D721Med (cell line): Measurements from ENCODE around the gene ADCY9.

ENCODE experiments used
- DNase-seq: peaks from one replicate; pipeline ENCODE4 v3.0.0; 2011; ENCODE audit warnings: low spot score; ENCODE audit not compliant: insufficient read length
- FAIRE-seq: peaks from 2 replicates; lab custom pipeline; 2011; peaks lifted over from hg19 to GRCh38; lab: Jason Lieb, UNC
- TF ChIP-seq, protein P1 (sequence below): IDR thresholded peaks from 2 replicates; pipeline ENCODE4 v1.5.1; 2012; ENCODE audit warnings: mild to moderate bottlenecking, control low read depth; ENCODE audit not compliant: insufficient read depth; ENCODE audit errors: missing control alignments

The ADCY9 gene

DNA sequence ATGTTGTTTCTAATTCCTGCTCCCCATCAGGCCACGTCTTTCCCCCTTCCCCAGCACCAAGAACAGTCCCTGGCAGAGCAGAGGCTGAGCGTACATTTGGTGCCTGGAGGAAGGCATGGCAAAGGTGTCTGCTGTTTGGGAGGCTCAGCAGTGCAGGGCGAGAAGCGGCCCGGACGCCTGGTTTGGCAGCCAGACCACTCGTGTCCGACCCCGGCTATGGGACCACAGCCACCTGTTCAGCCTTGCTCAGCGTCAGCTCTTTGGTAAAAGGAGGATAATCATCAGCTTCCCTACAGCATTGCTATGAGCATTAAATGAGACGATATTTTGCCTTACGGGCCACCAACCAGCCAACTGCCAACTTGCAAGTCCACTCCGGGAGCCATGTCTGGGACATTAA lies 129.0 kb downstream of the ADCY9 start:
- FAIRE-seq (no peak), DNase-seq (no peak)
- TF ChIP-seq, protein P1, sequence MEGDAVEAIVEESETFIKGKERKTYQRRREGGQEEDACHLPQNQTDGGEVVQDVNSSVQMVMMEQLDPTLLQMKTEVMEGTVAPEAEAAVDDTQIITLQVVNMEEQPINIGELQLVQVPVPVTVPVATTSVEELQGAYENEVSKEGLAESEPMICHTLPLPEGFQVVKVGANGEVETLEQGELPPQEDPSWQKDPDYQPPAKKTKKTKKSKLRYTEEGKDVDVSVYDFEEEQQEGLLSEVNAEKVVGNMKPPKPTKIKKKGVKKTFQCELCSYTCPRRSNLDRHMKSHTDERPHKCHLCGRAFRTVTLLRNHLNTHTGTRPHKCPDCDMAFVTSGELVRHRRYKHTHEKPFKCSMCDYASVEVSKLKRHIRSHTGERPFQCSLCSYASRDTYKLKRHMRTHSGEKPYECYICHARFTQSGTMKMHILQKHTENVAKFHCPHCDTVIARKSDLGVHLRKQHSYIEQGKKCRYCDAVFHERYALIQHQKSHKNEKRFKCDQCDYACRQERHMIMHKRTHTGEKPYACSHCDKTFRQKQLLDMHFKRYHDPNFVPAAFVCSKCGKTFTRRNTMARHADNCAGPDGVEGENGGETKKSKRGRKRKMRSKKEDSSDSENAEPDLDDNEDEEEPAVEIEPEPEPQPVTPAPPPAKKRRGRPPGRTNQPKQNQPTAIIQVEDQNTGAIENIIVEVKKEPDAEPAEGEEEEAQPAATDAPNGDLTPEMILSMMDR, result no peak

DNA sequence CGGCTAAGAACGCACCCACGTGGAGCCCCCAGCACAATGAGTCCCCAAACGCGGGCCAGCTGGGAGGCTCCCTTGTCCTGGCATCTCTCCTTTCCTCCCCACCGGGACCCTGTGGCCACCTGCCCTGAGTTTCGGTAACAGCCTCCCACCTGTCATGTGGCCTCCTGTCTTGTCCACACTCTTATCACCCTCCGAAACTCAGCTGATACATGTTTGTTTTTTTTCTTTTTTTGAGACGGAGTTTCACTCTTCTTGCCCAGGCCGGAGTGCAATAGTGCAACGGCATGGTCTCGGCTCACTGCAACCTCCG lies 130.1 kb downstream of the ADCY9 start:
- TF ChIP-seq, protein P1, result no peak
- DNase-seq (no peak), FAIRE-seq (no peak)

DNA sequence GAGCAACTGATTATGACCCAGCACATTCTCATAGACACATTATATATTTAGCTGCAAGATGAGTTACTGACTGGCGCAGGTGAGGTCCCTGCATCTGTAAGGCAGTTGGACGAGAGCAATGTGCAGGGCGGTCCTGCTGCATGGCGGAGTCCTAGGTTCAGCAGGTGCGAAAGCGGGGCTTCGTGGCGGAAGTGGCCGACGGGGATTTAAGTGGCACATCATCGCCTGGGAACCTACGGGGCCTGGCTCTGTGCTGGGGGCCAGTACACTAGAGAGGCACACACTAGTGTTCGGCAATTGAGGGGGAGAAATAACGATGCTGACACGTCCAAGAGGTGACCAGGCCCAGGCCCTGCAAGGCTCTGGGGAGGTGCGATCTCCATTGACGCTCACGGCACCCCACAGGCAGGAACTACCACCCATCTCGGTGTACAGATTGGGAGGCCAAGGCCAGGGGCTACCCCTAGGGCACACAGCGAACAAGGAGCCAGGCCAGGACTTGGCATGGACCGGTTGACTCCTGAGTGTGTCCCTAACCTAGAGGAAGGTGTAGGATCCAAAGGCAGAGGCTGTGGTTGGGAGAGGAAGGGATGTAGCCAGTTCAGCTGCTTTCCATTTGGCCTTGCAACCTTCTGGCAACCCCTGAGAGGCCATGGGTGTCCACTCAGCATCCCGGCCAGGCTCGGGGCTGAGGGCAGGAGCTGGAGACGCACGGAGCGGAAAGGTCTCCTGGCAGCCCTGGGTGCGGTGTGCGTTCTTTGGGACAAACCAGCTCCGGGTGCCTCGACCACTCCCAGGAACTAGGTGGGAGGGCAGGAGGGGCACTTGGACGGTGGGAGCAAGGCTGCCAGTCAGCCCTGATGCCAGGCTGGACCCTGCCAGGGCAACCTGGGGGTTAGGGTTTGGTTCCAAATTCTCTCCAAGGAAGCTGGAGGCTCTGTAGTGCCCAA lies 131.9 kb downstream of the ADCY9 start:
- TF ChIP-seq, protein P1, result no peak
- DNase-seq (no peak), FAIRE-seq (no peak)

DNA sequence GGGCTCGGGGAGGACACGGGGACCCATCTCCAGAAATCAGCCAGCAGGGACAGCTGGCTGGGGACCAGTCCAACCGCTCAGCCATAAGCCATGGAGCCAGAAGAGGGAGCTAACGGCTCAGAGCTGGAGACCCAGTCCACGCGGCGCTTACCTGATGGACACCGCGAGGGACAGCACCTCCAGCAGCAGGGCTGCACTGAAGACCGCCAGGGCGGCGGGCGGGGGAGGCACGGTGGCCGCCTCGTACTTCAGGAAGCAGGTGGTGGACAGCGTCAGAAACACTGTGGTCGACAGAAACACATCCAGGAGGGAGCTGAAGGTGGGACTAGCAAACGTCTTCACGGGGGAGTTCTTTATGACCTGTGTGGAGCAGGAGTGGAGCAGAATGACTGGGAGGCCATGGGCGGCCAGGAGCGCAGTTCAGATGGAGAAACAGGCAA lies 133.1 kb downstream of the ADCY9 start:
- DNase-seq (peak; percentile 93), FAIRE-seq (no peak)
- TF ChIP-seq, protein P1, result peak; percentile 49

DNA sequence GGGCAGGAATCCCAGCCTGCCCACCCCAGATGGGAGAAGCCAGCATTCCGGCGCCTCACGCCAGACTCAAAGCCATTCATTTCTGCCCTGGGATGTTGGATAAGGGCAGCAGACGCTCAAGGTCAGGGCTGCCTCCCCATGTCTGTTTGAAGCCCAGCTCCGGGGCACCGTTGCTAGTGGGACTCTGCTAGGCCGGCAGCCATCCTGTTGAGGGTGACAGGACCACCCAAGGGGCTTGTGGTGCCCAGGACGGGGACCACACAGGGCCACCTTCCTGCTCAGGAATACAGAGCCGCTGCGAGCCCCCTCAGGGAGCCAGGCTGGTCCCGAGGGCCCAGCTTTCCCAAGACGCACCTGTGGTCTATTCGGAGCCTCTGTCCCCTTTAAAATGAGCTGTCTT lies 134.0 kb downstream of the ADCY9 start:
- TF ChIP-seq, protein P1, result no peak
- FAIRE-seq (no peak), DNase-seq (no peak)

DNA sequence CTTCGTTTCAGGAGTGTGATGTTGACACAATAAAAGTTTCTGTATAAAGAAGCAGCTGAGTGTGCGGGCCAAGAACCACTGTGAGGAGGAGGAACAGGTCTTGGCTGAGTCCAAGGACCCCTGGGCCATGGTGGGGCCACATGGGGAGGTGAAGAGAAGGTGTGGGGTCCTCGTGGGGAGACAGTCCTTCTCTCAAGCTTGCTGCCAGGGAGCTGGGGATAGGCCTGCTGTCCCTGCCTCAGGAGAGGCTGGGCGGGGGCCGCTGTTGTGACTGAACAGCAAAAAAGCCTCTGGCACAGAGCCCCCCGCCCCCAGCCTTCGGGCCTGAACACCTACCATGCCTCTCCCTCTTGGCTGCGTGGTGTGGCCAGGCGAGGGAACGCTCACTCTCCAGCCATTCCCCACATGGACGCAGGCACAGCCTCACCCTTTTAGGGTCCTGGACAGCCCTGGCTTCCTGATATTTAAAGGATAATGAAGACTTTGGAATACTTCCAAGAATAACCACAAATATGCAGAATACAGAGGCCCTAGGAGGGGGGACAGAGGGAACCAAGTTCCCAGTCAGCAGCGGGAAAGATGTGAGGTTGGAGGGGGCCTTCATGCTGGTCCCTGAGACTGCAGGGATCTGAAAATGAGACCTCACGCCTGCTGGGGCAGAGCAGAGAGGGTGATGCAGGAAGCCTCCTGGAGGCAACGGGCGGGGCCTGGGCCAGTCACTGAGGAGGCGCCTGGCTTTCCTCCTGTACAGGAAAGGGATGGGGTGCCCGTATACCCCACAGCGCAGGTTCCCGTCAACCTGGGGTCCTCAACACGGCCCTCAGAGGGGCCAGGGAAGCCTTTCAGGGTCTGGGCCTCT lies 135.8 kb downstream of the ADCY9 start:
- FAIRE-seq (no peak), DNase-seq (no peak)
- TF ChIP-seq, protein P1, result no peak
